Mucosa of descending colon (tissue), 3 donors: ENCODE measurements around the gene FURIN. TPM values are rescaled to one million over a fixed set of nuclear protein-coding genes. Genes with fewer than 3 reads are reported as not detected.
"Not testable (repeated sequence)": the region's sequence is repeated elsewhere in the genome, so short reads cannot be mapped to it uniquely, and the experiment has no call there.

Experiments
- ATAC-seq: fragments of 200-7000 bp; cut with Tn5 transposase; one replicate; pipeline ENCODE4 v1.9.1; 2020; ENCODE audit warnings: mild to moderate bottlenecking, moderate library complexity
- DNase-seq, 3 donors: peaks; one replicate each; pipeline ENCODE4 v3.0.0-alpha.2; 2020
- H3K36me3 ChIP-seq: fragments of 200-600 bp; one replicate; pipeline ENCODE4 v1.8.0; 2021; ENCODE audit warnings: low read depth, mild to moderate bottlenecking
- H3K4me1 ChIP-seq: fragments of 200-600 bp; one replicate; pipeline ENCODE4 v1.8.0; 2021; ENCODE audit warnings: low read depth, mild to moderate bottlenecking
- H3K4me3 ChIP-seq: fragments of 200-600 bp; one replicate; pipeline ENCODE4 v1.8.0; 2021; ENCODE audit warnings: mild to moderate bottlenecking
- H3K9me3 ChIP-seq: fragments of 200-600 bp; one replicate; pipeline ENCODE4 v1.8.0; 2021; ENCODE audit warnings: mild to moderate bottlenecking
- intact Hi-C, 2 donors: fragments of 100-400 bp; cut with DNase I in 1 of 2; cut with micrococcal nuclease in 1 of 2; formaldehyde crosslinking; loops; one replicate each; pipeline versions ENCODE4 v1.11.0 to v1.11.1; 2022; cut with DNase I, micrococcal nuclease
- total RNA-seq, 3 donors: library from RNA; stranded (reverse); fragmentation: NEBNext Ultra II Directional in 2 of 3; extraction: Animal tissue kit (Norgen Biotek cat#: 25700) in 2 of 3; gene quantifications; one replicate each; pipeline versions ENCODE4 v1.2.1 to v1.2.4, GENCODE V29; 2021 to 2023
- TF ChIP-seq, protein P1 (sequence below): fragments of 200-600 bp; IDR thresholded peaks from one replicate; pipeline ENCODE4 v1.8.0; 2022; ENCODE audit warnings: antibody characterized with exemption, mild to moderate bottlenecking
- donor health status: DM: no; HTN: no; CAD: no; lungs with moderate emphysema.
- donor health status: DM: no; HTN: no; CAD: no.
- donor health status: DM: no; HTN: yes; CAD: no.

Gene FURIN
- total RNA-seq, 3 donors from 2014 or later: 65.9 to 83.4 (median 67.4) TPM

GRCh38 chr15:90906181-90906849, 37.9 kb downstream of the FURIN start:
- Histone ChIP-seq H3K9me3 (no peaks in the 10 kb centered on the region), H3K36me3 (peaks cover 3% of the 10 kb centered on the region), H3K4me3 (no peak overlapping the region), H3K4me1 (peaks cover 19% of the 10 kb centered on the region)
- intact Hi-C loops: no loop called here
- ATAC-seq (no peak), DNase-seq (peak in 1 of 3 donors; percentile 16)
- TF ChIP-seq, protein P1, sequence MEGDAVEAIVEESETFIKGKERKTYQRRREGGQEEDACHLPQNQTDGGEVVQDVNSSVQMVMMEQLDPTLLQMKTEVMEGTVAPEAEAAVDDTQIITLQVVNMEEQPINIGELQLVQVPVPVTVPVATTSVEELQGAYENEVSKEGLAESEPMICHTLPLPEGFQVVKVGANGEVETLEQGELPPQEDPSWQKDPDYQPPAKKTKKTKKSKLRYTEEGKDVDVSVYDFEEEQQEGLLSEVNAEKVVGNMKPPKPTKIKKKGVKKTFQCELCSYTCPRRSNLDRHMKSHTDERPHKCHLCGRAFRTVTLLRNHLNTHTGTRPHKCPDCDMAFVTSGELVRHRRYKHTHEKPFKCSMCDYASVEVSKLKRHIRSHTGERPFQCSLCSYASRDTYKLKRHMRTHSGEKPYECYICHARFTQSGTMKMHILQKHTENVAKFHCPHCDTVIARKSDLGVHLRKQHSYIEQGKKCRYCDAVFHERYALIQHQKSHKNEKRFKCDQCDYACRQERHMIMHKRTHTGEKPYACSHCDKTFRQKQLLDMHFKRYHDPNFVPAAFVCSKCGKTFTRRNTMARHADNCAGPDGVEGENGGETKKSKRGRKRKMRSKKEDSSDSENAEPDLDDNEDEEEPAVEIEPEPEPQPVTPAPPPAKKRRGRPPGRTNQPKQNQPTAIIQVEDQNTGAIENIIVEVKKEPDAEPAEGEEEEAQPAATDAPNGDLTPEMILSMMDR: no peak

GRCh38 chr15:90907051-90907660, 38.8 kb downstream of the FURIN start:
- H3K36me3 ChIP-seq: peaks cover 9% of the 10 kb centered on the region
- ATAC-seq: no peak
- H3K9me3 ChIP-seq: no peaks in the 10 kb centered on the region
- peak in 2 of 3 donors; percentile 26 to 44 for DNase-seq
- peaks cover 13% of the 10 kb centered on the region for H3K4me1 ChIP-seq
- intact Hi-C loops: no loop called here
- H3K4me3 ChIP-seq: no peak overlapping the region
- TF ChIP-seq, protein P1: no peak

DNA sequence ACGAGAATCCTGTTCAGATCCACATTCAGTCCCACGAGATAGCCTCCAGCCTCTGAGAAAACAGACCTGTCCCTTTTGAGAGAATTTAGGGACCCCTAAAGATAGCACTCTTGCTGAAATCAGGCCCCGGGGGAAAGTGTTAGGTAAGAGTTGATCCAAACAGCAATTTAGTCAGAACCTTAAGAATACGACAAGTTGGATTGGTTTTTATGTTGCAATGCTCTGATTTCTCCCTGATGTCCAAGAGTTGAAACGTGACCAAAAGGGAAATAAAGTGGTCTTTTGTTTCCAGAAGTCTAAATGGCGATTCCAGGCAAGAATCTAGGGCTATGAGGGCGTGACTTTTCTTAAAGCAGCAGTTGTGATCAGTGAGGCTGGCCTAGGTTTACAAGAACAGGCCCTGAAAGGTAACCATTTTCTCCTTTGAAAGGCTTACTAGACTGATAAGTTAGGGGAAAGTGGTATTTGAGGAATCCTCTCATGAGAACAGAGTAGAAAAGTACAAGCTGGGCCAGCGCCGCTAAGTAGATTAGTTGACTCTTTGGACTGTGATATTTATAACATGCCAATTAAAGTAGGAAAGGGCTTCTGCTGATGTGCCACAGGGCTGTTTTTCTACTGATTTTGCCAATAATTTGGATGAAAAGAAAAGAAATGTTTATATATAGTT, 39.6 kb downstream of the FURIN start:
- no peak overlapping the region for H3K4me3 ChIP-seq
- H3K4me1 ChIP-seq: peaks cover 13% of the 10 kb centered on the region
- TF ChIP-seq, protein P1: no peak
- ATAC-seq (no peak), DNase-seq (no peak)
- H3K36me3 ChIP-seq: peaks cover 17% of the 10 kb centered on the region
- intact Hi-C loops: no loop called here
- no peaks in the 10 kb centered on the region for H3K9me3 ChIP-seq

DNA sequence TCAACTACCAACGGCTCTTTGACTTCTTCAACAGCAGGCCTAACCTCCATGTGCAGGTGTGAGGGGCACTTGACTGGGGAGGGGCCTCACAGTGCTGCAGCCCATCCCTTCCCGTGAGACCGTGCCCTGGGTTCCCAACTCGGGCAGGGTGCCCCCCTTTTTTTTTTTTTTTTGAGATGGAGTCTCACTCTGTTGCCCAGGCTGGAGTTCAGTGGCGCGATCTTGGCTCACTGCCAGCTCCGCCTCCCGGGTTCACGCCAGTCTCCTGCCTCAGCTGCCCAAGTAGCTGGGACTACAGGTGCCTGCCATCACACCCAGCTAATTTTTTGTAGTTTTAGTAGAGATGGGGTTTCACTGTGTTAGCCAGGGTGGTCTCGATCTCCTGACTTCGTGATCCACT, 41.1 kb downstream of the FURIN start:
- ATAC-seq, intact Hi-C loops, H3K9me3 ChIP-seq, H3K4me1 ChIP-seq, H3K4me3 ChIP-seq: not testable (repeated sequence)
- H3K36me3 ChIP-seq: peaks cover 23% of the 10 kb centered on the region
- DNase-seq: peak in 2 of 3 donors; percentile 13 to 34

DNA sequence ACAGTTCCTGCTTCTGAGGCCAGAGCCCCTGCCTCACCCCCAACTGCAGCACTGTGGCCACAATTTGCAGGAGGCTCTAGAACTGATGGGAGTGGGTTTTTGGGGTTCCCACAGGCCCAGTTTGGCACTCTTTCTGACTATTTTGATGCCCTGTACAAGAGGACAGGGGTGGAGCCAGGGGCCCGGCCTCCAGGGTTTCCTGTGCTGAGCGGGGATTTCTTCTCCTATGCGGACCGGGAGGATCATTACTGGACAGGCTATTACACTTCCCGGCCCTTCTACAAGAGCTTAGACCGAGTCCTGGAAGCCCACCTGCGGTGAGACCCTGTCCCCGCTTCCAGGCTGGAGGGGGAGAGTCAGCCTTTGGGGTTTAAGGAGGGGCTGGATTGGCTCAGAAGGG, 41.6 kb downstream of the FURIN start:
- DNase-seq (peak in 2 of 3 donors; percentile 10 to 17), ATAC-seq (no peak)
- no peak overlapping the region for H3K4me3 ChIP-seq
- H3K9me3 ChIP-seq: no peaks in the 10 kb centered on the region
- H3K4me1 ChIP-seq: peaks cover under 1% of the 10 kb centered on the region
- intact Hi-C loops: no loop called here
- peaks cover 23% of the 10 kb centered on the region for H3K36me3 ChIP-seq
- TF ChIP-seq, protein P1: no peak
